Testis (tissue), 3 donors: Measurements from ENCODE around the gene PGM2L1. TPM values are rescaled to one million over a fixed set of nuclear protein-coding genes. Genes with fewer than 3 reads are reported as not detected.
"Not testable (repeated sequence)": the region's sequence is repeated elsewhere in the genome, so short reads cannot be mapped to it uniquely, and the experiment has no call there.

Source experiments
- DNase-seq: peaks from one replicate; pipeline ENCODE4 v3.0.0-alpha.2; 2019
- H3K27ac ChIP-seq, 2 donors: fragments of 200-600 bp; sonication (generic); one replicate each; pipeline ENCODE4 v1.5.1; 2019
- H3K27me3 ChIP-seq: fragments of 200-600 bp; sonication (generic); one replicate; pipeline ENCODE4 v1.5.1; 2019
- H3K36me3 ChIP-seq: fragments of 200-600 bp; sonication (generic); one replicate; pipeline ENCODE4 v1.5.1; 2017; ENCODE audit warnings: low read depth; ENCODE audit errors: missing control alignments
- H3K4me1 ChIP-seq: fragments of 200-600 bp; sonication (generic); one replicate; pipeline ENCODE4 v1.5.1; 2019
- H3K4me3 ChIP-seq, 2 donors: fragments of 200-600 bp; sonication (generic); one replicate each; pipeline ENCODE4 v1.5.1; 2017 to 2019
- H3K9me3 ChIP-seq: fragments of 200-600 bp; sonication (generic); one replicate; pipeline ENCODE4 v1.5.1; 2017
- CTCF ChIP-seq, 3 experiments: fragments of 450-650 bp in 2 of 3; fragments of 200-600 bp in 1 of 3; sonication (generic) in 1 of 3; IDR thresholded peaks; one replicate each; pipeline ENCODE4 v1.5.1; 2016 to 2019; ENCODE audit warnings: antibody characterized with exemption in 3 of 3, mild to moderate bottlenecking in 2 of 3, moderate library complexity in 1 of 3
- POLR2A ChIP-seq: fragments of 450-650 bp; IDR thresholded peaks from one replicate; pipeline ENCODE4 v1.6.1; 2017; ENCODE audit warnings: antibody characterized with exemption, mild to moderate bottlenecking, moderate library complexity
- WGBS, 2 donors: methylation state at CpG; one replicate each; pipeline ENCODE4 v1.1.5; 2018; 5-methylcytosine and 5-hydroxymethylcytosine counted together
- intact Hi-C: fragments of 100-400 bp; cut with DNase I; formaldehyde crosslinking; loops from one replicate; pipeline ENCODE4 v1.15.1; 2023; ENCODE audit warnings: low total_unique reads
- polyA plus RNA-seq: library from polyadenylated mRNA; stranded (reverse); fragments of 350-450 nt; fragmentation: Illumina TruSeq; extraction: RNeasy Lipid Tissue Mini Kit (QIAGEN cat#74804); gene quantifications from one replicate; pipeline ENCODE4 v1.2.3, GENCODE V29; 2014; ENCODE audit warnings: low read depth, low replicate concordance; ENCODE audit not compliant: insufficient read depth
- total RNA-seq, 2 donors: library from RNA; depleted of rRNA; stranded (reverse); fragments of >200 nt; gene quantifications; one replicate each; pipeline ENCODE4 v1.2.3, GENCODE V29; 2016

Gene PGM2L1
- total and polyA plus RNA-seq, 3 donors from 2014 or later, result 1.8 to 2.4 (median 2.0) TPM

DNA sequence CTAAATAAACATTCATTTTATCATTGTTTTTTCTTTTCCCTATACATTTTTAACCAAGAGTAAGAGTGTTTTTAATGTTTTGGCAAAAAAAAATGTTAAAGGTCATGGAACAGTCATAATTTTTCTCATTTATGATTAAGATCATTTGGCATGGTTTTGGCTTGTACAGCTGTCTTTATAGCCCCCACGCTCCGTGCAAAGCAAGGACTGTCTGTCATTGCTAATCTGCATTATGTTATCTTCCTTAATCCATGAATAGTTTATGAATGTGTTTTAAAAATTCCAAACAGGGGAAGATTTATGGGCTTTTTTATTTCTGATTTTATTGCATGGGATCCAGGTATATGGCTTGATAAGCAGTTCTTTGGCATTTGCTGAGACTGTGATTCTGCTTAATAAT, 28.1 kb downstream of the PGM2L1 start:
- WGBS, 2 donors, result 85 to 96% methylated on average over 2 of the region's 2 CpGs
- intact Hi-C loops, result no loop called here
- no peaks in the 10 kb centered on the region for H3K36me3 ChIP-seq
- H3K27ac ChIP-seq, result no peak overlapping the region
- no peaks in the 10 kb centered on the region for H3K27me3 ChIP-seq
- DNase-seq, result no peak
- no peaks in the 10 kb centered on the region for H3K4me1 ChIP-seq
- TF ChIP-seq CTCF (IDR thresholded peaks at IDR 0.05) (no peak), POLR2A (no peak)
- H3K4me3 ChIP-seq, result no peak overlapping the region
- H3K9me3 ChIP-seq, result no peaks in the 10 kb centered on the region

- intact Hi-C loops, result no loop called here
These were observed 30.4 kb downstream of the PGM2L1 start for GRCh38 chr11:74367881-74368280.

DNA sequence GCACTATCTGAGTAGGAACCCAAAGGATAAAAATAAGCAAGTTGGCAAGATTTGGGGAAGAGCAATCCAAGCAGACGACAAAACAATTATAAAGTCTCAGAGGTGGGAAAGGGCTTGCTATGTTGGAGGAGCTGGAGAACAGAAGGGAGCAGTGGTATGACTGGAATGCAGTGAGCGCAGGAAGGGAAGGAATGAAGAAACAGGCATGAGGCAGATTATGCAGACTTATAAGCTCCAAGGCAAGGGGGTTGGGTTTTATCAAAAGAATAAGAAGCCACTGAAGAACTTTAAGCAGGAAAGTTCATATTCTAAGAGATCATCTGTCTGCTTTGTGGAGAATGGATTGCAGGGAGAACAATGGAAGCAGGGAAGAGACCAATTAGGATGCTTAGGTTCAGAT, 31.7 kb downstream of the PGM2L1 start:
- Histone ChIP-seq H3K27me3 (no peaks in the 10 kb centered on the region), H3K4me1 (no peaks in the 10 kb centered on the region), H3K9me3 (no peaks in the 10 kb centered on the region), H3K4me3 (no peak overlapping the region), H3K36me3 (no peaks in the 10 kb centered on the region), H3K27ac (no peak overlapping the region)
- DNase-seq, result no peak
- intact Hi-C loops, result no loop called here
- TF ChIP-seq POLR2A (no peak), CTCF (IDR thresholded peaks at IDR 0.05) (no peak)
- 56 to 58% methylated on average over 2 of the region's 2 CpGs for WGBS, 2 donors

More at GRCh38 chr11:74367881-74368280, 30.4 kb downstream of the PGM2L1 start:
- WGBS, 2 donors, result 92 to 94% methylated on average over 5 of the region's 5 CpGs
- Histone ChIP-seq H3K4me3 (no peak overlapping the region), H3K9me3 (no peaks in the 10 kb centered on the region), H3K4me1 (no peaks in the 10 kb centered on the region), H3K27me3 (no peaks in the 10 kb centered on the region), H3K27ac (no peak overlapping the region), H3K36me3 (no peaks in the 10 kb centered on the region)
- no peak for DNase-seq
- TF ChIP-seq CTCF (IDR thresholded peaks at IDR 0.05) (no peak), POLR2A (no peak)

DNA sequence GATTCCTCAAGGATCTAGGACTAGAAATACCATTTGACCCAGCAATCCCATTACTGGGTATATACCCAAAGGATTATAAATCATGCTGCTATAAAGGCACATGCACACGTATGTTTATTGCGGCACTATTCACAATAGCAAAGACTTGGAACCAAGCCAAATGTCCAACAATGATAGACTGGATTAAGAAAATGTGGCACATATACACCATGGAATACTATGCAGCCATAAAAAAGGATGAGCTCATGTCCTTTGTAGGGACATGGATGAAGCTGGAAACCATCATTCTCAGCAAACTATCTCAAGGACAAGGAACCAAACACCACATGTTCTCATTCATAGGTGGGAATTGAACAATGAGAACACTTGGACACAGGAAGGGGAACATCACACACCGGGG, 32.4 kb downstream of the PGM2L1 start:
- H3K4me3 ChIP-seq, H3K27ac ChIP-seq, DNase-seq, H3K36me3 ChIP-seq, H3K27me3 ChIP-seq, intact Hi-C loops, H3K4me1 ChIP-seq, H3K9me3 ChIP-seq: not testable (repeated sequence)
- WGBS, 2 donors, result 90 to 93% methylated on average over 3 of the region's 3 CpGs

DNA sequence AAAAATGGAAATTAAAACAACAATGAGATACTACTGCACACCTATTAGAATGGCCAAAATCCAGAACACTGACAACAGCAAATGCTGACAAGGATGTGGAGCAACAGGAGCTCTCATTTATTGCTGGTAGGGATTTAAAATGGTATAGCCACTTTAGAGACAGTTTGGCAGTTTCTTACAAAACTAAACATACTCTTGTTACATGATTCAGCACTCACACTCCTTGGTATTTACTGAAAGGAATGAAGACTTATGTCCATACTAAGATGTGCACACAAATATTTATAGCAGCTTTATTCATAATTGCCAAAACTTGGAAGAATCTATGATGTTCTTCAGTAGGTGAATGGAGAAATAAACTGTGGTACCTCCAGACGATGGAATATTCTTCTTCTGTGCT, 40.8 kb downstream of the PGM2L1 start:
- WGBS, 2 donors, result 100% methylated on average over 1 of the region's 1 CpG
- no peaks in the 10 kb centered on the region for H3K9me3 ChIP-seq
- no peaks in the 10 kb centered on the region for H3K27me3 ChIP-seq
- no peak overlapping the region for H3K4me3 ChIP-seq
- TF ChIP-seq CTCF (IDR thresholded peaks at IDR 0.05) (no peak), POLR2A (no peak)
- no peaks in the 10 kb centered on the region for H3K4me1 ChIP-seq
- no peaks in the 10 kb centered on the region for H3K36me3 ChIP-seq
- no peak overlapping the region for H3K27ac ChIP-seq
- DNase-seq, result no peak
- intact Hi-C loops, result no loop called here
